Esophagus squamous epithelium (tissue), 5 donors: ENCODE measurements around the gene BMPR1B. TPM values are rescaled to one million over a fixed set of nuclear protein-coding genes. Genes with fewer than 3 reads are reported as not detected.

ENCODE experiments used
- DNase-seq: peaks from one replicate; lab custom pipeline; 2025; lab: John Stamatoyannopoulos, UW
- H3K27ac ChIP-seq, 4 donors: fragments of 200-600 bp; sonication (generic); one replicate each; pipeline ENCODE4 v1.5.1; 2016 to 2019; ENCODE audit warnings: mild to moderate bottlenecking in 1 of 4
- H3K27me3 ChIP-seq, 4 donors: fragments of 200-600 bp; sonication (generic); 1 replicate in 3 of 4; 2 replicates in 1 of 4; pipeline versions ENCODE4 v1.5.1 to v1.6.0; 2017 to 2021; ENCODE audit warnings: antibody characterized with exemption in 1 of 4
- H3K36me3 ChIP-seq, 3 donors: fragments of 200-600 bp; sonication (generic); one replicate each; pipeline ENCODE4 v1.5.1; 2016 to 2019
- H3K4me1 ChIP-seq, 3 donors: fragments of 200-600 bp; sonication (generic); one replicate each; pipeline ENCODE4 v1.5.1; 2017 to 2019
- H3K4me3 ChIP-seq, 4 donors: fragments of 200-600 bp; sonication (generic); 1 replicate in 3 of 4; 2 replicates in 1 of 4; pipeline ENCODE4 v1.5.1; 2016 to 2019; ENCODE audit warnings: mild to moderate bottlenecking in 2 of 4, moderate library complexity in 1 of 4
- H3K9me3 ChIP-seq, 3 donors: fragments of 200-600 bp; sonication (generic); one replicate each; pipeline ENCODE4 v1.5.1; 2016 to 2019
- CTCF ChIP-seq, 6 experiments: fragments of 450-650 bp in 4 of 6; fragments of 200-600 bp in 2 of 6; sonication (generic) in 2 of 6; IDR thresholded peaks; one replicate each; pipeline ENCODE4 v1.5.1; 2016 to 2019; ENCODE audit warnings: antibody characterized with exemption in 6 of 6, mild to moderate bottlenecking in 4 of 6, moderate library complexity in 4 of 6
- POLR2A ChIP-seq, 4 donors: fragments of 450-650 bp; IDR thresholded peaks; one replicate each; pipeline ENCODE4 v1.6.1; 2017; ENCODE audit warnings: antibody characterized with exemption in 4 of 4, mild to moderate bottlenecking in 4 of 4, moderate library complexity in 3 of 4
- WGBS, 2 donors: methylation state at CpG; one replicate each; pipeline ENCODE4 v1.1.5; 2018; 5-methylcytosine and 5-hydroxymethylcytosine counted together
- intact Hi-C: fragments of 100-400 bp; cut with DNase I; formaldehyde crosslinking; loops from one replicate; pipeline ENCODE4 v1.15.0; 2022
- total RNA-seq, 4 donors: library from RNA; depleted of rRNA; stranded (reverse); fragments of >200 nt; gene quantifications; one replicate each; pipeline ENCODE4 v1.1.0, GENCODE V29; 2016
- donor health status: DM: yes; HTN: yes; CAD: no.

Gene BMPR1B
- total RNA-seq, 4 donors from 2014 or later: 0.09 to 0.66 (median 0.38) TPM; not detected in 1

- H3K36me3 ChIP-seq: no peaks in the 10 kb centered on the region
These were observed 114.0 kb downstream of the BMPR1B start for GRCh38 chr4:94871644-94872305.

DNA sequence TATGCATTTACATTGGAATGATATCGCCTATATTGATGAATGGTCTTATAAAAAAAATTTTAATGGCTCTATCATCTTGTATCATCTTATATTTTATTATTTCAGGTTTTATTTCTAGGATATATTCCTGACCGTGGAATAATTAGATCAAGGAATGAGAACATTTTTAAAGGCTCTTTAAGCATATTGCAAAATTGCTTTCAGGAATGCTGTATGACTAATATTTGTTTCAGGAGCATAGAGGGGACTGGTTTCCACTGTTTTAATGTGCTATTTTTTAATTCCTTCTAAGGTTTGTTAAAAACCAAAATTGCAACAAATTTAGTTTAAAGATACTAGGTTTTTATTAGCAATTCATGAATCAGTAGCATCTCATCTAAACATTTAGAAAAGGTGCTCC lies 120.2 kb downstream of the BMPR1B start:
- intact Hi-C loops: no loop called here
- DNase-seq: no peak

More at GRCh38 chr4:94871644-94872305, 114.0 kb downstream of the BMPR1B start:
- TF ChIP-seq CTCF (IDR thresholded peaks at IDR 0.05) (no peak), POLR2A (IDR thresholded peaks at IDR 0.05) (no peak)
- WGBS, 2 donors: 65 to 72% methylated on average over 4 of the region's 4 CpGs
- Histone ChIP-seq H3K27me3 (no peaks in the 10 kb centered on the region), H3K27ac (no peak overlapping the region), H3K4me1 (no peaks in the 10 kb centered on the region), H3K9me3 (no peaks in the 10 kb centered on the region), H3K4me3 (no peak overlapping the region)
- intact Hi-C loops: no loop called here
- no peak for DNase-seq

DNA sequence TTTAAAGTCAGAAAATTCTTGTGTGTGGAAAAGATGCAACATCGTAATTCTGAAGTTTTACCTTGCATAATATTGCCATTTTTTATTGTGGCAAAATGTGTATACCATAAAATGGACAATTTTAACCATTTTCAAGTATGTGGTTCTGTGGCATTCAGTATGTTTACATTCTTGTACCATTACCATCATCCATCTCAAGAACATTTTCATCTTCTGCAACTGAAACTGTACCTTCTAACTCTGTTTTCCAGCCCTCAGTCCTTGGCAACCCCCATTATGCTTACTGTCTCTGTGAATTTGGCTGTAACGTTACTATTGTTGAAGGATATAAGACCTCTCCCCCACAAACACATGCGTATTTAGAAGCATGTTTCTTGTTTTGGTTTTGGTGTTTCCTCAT lies 123.2 kb downstream of the BMPR1B start:
- intact Hi-C loops: no loop called here
- Histone ChIP-seq H3K4me3 (no peak overlapping the region), H3K36me3 (no peaks in the 10 kb centered on the region), H3K9me3 (no peaks in the 10 kb centered on the region), H3K27me3 (no peaks in the 10 kb centered on the region), H3K27ac (no peak overlapping the region), H3K4me1 (no peaks in the 10 kb centered on the region)
- DNase-seq: no peak
- 93 to 95% methylated on average over 3 of the region's 3 CpGs for WGBS, 2 donors
- TF ChIP-seq CTCF (IDR thresholded peaks at IDR 0.05): no peak
- no peak for TF ChIP-seq POLR2A (IDR thresholded peaks at IDR 0.05)

More for the DNA sequence above, 120.2 kb downstream of the BMPR1B start:
- Histone ChIP-seq H3K36me3 (no peaks in the 10 kb centered on the region), H3K4me3 (no peak overlapping the region), H3K27ac (no peak overlapping the region), H3K4me1 (no peaks in the 10 kb centered on the region), H3K9me3 (no peaks in the 10 kb centered on the region), H3K27me3 (no peaks in the 10 kb centered on the region)
- WGBS, 2 donors: 79 to 84% methylated on average over 2 of the region's 2 CpGs
- TF ChIP-seq POLR2A (IDR thresholded peaks at IDR 0.05): no peak
- TF ChIP-seq CTCF (IDR thresholded peaks at IDR 0.05): no peak

DNA sequence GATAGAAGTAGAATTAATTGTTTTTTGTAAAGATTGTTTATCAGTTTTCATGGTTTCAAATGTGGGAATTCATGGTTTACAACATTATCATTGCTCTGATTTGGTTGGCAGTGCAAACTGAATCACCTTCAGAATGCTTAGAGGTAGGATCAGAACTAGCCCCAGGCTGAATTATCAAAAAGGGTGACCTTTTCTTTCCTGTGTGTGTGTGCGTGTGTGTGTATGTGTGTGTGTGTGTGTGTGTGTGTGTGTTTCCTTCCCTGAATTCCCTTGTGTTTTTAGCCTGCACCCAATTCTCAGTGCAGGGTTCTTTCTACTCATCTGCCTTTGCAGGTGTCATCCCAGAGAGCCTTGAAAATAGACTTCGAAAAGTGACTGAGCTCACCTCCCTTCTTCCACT lies 125.0 kb downstream of the BMPR1B start:
- TF ChIP-seq POLR2A (IDR thresholded peaks at IDR 0.05): no peak
- TF ChIP-seq CTCF (IDR thresholded peaks at IDR 0.05): no peak
- Histone ChIP-seq H3K4me3 (no peak overlapping the region), H3K27me3 (no peaks in the 10 kb centered on the region), H3K4me1 (no peaks in the 10 kb centered on the region), H3K36me3 (no peaks in the 10 kb centered on the region), H3K9me3 (no peaks in the 10 kb centered on the region), H3K27ac (no peak overlapping the region)
- intact Hi-C loops: no loop called here
- WGBS, 2 donors: 72 to 73% methylated on average over 2 of the region's 2 CpGs
- no peak for DNase-seq

DNA sequence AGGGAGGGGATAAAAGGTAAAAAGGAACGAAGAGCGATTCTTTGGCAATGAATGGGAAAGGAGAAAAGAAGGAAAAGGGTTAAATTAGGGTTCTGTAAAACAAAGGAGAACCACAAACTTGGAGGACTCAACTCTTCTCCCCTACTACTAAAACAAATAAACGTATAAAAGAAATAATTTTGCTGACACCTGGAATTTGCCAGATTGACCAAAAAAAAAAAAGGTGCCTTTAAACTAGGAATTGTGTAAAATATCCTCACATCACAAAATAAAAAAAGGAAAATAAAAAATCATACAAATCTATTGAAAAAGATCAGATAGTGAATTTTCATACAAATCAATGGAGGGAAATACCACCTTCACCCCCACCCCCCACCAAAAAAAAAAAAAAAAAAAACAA lies 129.3 kb downstream of the BMPR1B start:
- DNase-seq: no peak
- no peaks in the 10 kb centered on the region for H3K9me3 ChIP-seq
- H3K27me3 ChIP-seq: no peaks in the 10 kb centered on the region
- no peak for TF ChIP-seq CTCF (IDR thresholded peaks at IDR 0.05)
- TF ChIP-seq POLR2A (IDR thresholded peaks at IDR 0.05): no peak
- H3K36me3 ChIP-seq: no peaks in the 10 kb centered on the region
- no peak overlapping the region for H3K4me3 ChIP-seq
- no peaks in the 10 kb centered on the region for H3K4me1 ChIP-seq
- H3K27ac ChIP-seq: no peak overlapping the region
- intact Hi-C loops: no loop called here
- 60 to 83% methylated on average over 3 of the region's 3 CpGs for WGBS, 2 donors
